Measurements from ENCODE around the gene STARD13. TPM values are rescaled to one million over a fixed set of nuclear protein-coding genes. Genes with fewer than 3 reads are reported as not detected.

STARD13 gene
- total RNA-seq, 1 experiment from 2014 or later, result 2.1 TPM

DNA sequence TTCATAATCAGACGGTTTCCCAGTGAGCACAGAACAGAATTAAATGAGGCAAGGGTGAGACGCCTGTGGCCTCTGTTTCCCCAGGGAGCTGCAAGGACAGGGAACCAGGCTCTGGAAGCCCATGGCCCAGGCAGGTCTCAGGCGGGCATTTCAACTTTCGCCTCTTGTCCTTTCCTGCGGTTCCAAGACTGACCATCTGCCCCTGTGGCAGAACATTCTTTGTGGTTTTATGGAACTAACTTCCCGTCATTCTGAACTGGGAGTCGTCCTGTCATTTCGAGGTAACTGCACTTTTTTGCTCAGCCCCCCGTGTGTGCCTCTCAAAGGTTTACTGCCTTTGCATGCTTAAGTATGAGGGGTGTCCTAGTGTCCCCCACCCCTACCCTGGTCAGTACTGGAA, 198.5 kb downstream of the STARD13 start:
- Histone ChIP-seq H3T11ph (ENCODE audit: low read length) (no peak overlapping the region), H2BK120ac (ENCODE audit: low read depth, low read length, poor library complexity, severe bottlenecking) (no peak overlapping the region), H4K8ac (replicated peaks; ENCODE audit: insufficient read length, low read depth, low read length) (no peak overlapping the region), H4K91ac (ENCODE audit: insufficient read length, low read depth, low read length) (no peak overlapping the region), H3K27ac (ENCODE audit: insufficient read length, low read depth, low read length) (no peak overlapping the region), H3K4me1 (ENCODE audit: insufficient read depth, low read length) (peaks cover 5% of the 10 kb centered on the region; the same call in 1 of the 2 replicates), H4K20me1 (ENCODE audit: control insufficient read depth, insufficient read depth, insufficient read length) (no peaks in the 10 kb centered on the region), H3K27me3 (ENCODE audit: insufficient read depth, low read length) (no peaks in the 10 kb centered on the region), H3K4ac (ENCODE audit: low read depth, low read length) (no peak overlapping the region), H2BK20ac (ENCODE audit: low read depth, low read length, poor library complexity, severe bottlenecking) (no peak overlapping the region), H3K23me2 (ENCODE audit: insufficient read length, low read depth, low read length, poor library complexity, severe bottlenecking) (no peaks in the 10 kb centered on the region), H3K18ac (ENCODE audit: insufficient read length, low read depth, low read length) (no peak overlapping the region), H2BK5ac (ENCODE audit: insufficient read length, low read length) (no peak overlapping the region), H2BK12ac (ENCODE audit: insufficient read length, low read depth, low read length) (no peak overlapping the region), H3K23ac (ENCODE audit: insufficient read length, low read depth, low read length) (no peak overlapping the region), H2BK15ac (ENCODE audit: low read depth, low read length) (no peak overlapping the region), H4K5ac (ENCODE audit: insufficient read length, low read depth, low read length) (no peak overlapping the region), H3K9me3 (ENCODE audit: control insufficient read depth, low read depth, low read length) (no peaks in the 10 kb centered on the region), H2AFZ (ENCODE audit: low read length) (no peak overlapping the region), H3K79me2 (ENCODE audit: insufficient read depth, low read length) (no peaks in the 10 kb centered on the region), H2AK5ac (ENCODE audit: insufficient read length, low read length) (no peak overlapping the region), H3K56ac (ENCODE audit: insufficient read length, low read depth, low read length) (no peak overlapping the region), H3K79me1 (ENCODE audit: insufficient read depth, low read depth, low read length, poor library complexity, severe bottlenecking) (no peaks in the 10 kb centered on the region), H3K4me2 (ENCODE audit: insufficient read depth, insufficient read length, low read length) (no peak overlapping the region), H3K14ac (ENCODE audit: insufficient read depth, low read length) (no peak overlapping the region), H3K9ac (ENCODE audit: extremely low read depth, insufficient read length, low read length) (no peak overlapping the region)
- H3K27me3 Mint-ChIP-seq (ENCODE audit: low read depth), result no peaks in the 10 kb centered on the region; the same call in 1 of the 2 replicates
- TF ChIP-seq, protein P1, sequence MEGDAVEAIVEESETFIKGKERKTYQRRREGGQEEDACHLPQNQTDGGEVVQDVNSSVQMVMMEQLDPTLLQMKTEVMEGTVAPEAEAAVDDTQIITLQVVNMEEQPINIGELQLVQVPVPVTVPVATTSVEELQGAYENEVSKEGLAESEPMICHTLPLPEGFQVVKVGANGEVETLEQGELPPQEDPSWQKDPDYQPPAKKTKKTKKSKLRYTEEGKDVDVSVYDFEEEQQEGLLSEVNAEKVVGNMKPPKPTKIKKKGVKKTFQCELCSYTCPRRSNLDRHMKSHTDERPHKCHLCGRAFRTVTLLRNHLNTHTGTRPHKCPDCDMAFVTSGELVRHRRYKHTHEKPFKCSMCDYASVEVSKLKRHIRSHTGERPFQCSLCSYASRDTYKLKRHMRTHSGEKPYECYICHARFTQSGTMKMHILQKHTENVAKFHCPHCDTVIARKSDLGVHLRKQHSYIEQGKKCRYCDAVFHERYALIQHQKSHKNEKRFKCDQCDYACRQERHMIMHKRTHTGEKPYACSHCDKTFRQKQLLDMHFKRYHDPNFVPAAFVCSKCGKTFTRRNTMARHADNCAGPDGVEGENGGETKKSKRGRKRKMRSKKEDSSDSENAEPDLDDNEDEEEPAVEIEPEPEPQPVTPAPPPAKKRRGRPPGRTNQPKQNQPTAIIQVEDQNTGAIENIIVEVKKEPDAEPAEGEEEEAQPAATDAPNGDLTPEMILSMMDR (conservative IDR thresholded peaks at IDR 0.05), result no peak
- no CpG with 5 or more reads among the region's 9 CpGs for WGBS (ENCODE audit: extremely low coverage, insufficient read length, low lambda C conversion rate)
- H3K9me3 Mint-ChIP-seq, result no peaks in the 10 kb centered on the region
- DNase-seq, result no peak
- no peak overlapping the region; a peak in 1 of 7 replicates for H3K27ac Mint-ChIP-seq
- peaks cover 17 to 20% of the 10 kb centered on the region in 2 experiments for H3K4me1 Mint-ChIP-seq
- H3K36me3 Mint-ChIP-seq (ENCODE audit: insufficient read depth in 1 of 3, low read depth in 3 of 3), result no peaks in the 10 kb centered on the region
- H3K4me3 Mint-ChIP-seq, result no peak overlapping the region

Data from H9 (cell line).